RWPE1 (cell line): ENCODE results near the gene SNX11.
A peak's percentile ranks its signal among the peaks of the same experiment; 100 is the strongest.
"Not testable (repeated sequence)": the region's sequence is repeated elsewhere in the genome, so short reads cannot be mapped to it uniquely, and the experiment has no call there.

Experiments
- CTCF ChIA-PET: fragments of 350-600 bp; sonication (Branson Sonifier 250); formaldehyde crosslinking; extraction: SDS; loops from one replicate; lab custom pipeline; 2021; lab: Yijun Ruan, JAX
- POLR2A ChIA-PET: fragments of 400-600 bp; formaldehyde crosslinking; extraction: SDS; loops from one replicate; lab custom pipeline; 2020; ENCODE audit warnings: antibody characterized with exemption; ENCODE audit not compliant: low non-redundant PET; lab: Yijun Ruan, JAX
- DNase-seq: peaks from one replicate; pipeline ENCODE4 v3.0.0; 2012; ENCODE audit warnings: low spot score
- H3K27ac ChIP-seq: fragments of 450-650 bp; 2 replicates; pipeline ENCODE4 v1.5.1; 2017
- CTCF ChIP-seq: fragments of 450-650 bp; conservative IDR thresholded peaks from 2 replicates; pipeline ENCODE4 v1.5.1; 2017; ENCODE audit warnings: low read depth, mild to moderate bottlenecking

The SNX11 gene

GRCh38 chr17:48064638-48065037, 42.9 kb upstream of the SNX11 start:
- no peak for DNase-seq
- no peak overlapping the region for H3K27ac ChIP-seq
- POLR2A ChIA-PET = interaction anchor here (1.1 kb wide), 1 partner anchor 16 kb away, joined by 6 read pairs; the partner anchor contains the start of gene NFE2L1
- CTCF ChIA-PET = interaction anchor here (0.9 kb wide), 1 partner anchor 10 kb away, joined by 3 read pairs; no protein-coding TSS in a partner anchor
- no peak for TF ChIP-seq CTCF

GRCh38 chr17:48066192-48066591, 41.4 kb upstream of the SNX11 start:
- ChIA-PET CTCF (interaction anchor here (0.6 to 1.0 kb wide), 2 partner anchors 23 to 87 kb away, joined by 3 read pairs; no protein-coding TSS in a partner anchor), POLR2A (no interaction called here)
- DNase-seq = no peak
- H3K27ac ChIP-seq = peak overlapping the region; percentile 80
- TF ChIP-seq CTCF = no peak

GRCh38 chr17:48066656-48067055, 40.9 kb upstream of the SNX11 start:
- DNase-seq = no peak
- H3K27ac ChIP-seq = no peak overlapping the region
- POLR2A ChIA-PET = no interaction called here
- CTCF ChIA-PET = interaction anchor here (0.6 to 1.7 kb wide), 3 partner anchors 23 to 70 kb away, joined by 3 to 8 read pairs (median 5); no protein-coding TSS in a partner anchor
- no peak for TF ChIP-seq CTCF

GRCh38 chr17:48067245-48067644, 40.3 kb upstream of the SNX11 start:
- ChIA-PET CTCF (interaction anchor here (0.6 to 1.9 kb wide), 5 partner anchors 13 to 120 kb away, joined by 3 to 8 read pairs (median 5); no protein-coding TSS in a partner anchor), POLR2A (no interaction called here)
- H3K27ac ChIP-seq = peak overlapping the region; percentile 75
- TF ChIP-seq CTCF = no peak
- DNase-seq = no peak

- POLR2A ChIA-PET, DNase-seq: not testable (repeated sequence)
- H3K27ac ChIP-seq = peak overlapping the region; percentile 75
- CTCF ChIA-PET = interaction anchor here (0.8 to 1.9 kb wide), 5 partner anchors 13 to 1159 kb away, joined by 3 to 8 read pairs (median 5); no protein-coding TSS in a partner anchor
These were observed 39.8 kb upstream of the SNX11 start for GRCh38 chr17:48067808-48068207.

GRCh38 chr17:48068491-48068961, 39.0 kb upstream of the SNX11 start:
- CTCF ChIA-PET = interaction anchor here (0.7 to 1.9 kb wide), 5 partner anchors 12 to 121 kb away, joined by 3 to 8 read pairs (median 5); no protein-coding TSS in a partner anchor
- no peak for DNase-seq
- POLR2A ChIA-PET = no interaction called here
- TF ChIP-seq CTCF = no peak; the same call in 1 of the 2 replicates
- peak overlapping the region; percentile 75 for H3K27ac ChIP-seq

GRCh38 chr17:48070195-48070594, 37.4 kb upstream of the SNX11 start:
- CTCF ChIA-PET = no interaction called here
- POLR2A ChIA-PET = no interaction called here
- TF ChIP-seq CTCF = no peak
- no peak for DNase-seq
- H3K27ac ChIP-seq = no peak overlapping the region
